Measurements from ENCODE around the gene GCSAM.

Gene GCSAM

GRCh38 chr3:112086076-112086854 lies 46.8 kb downstream of the GCSAM start, which contains the start of gene C3orf52:
TSS of gene C3orf52 (plus strand) at chr3:112086389. CDS start at chr3:112086408, 19 bp downstream.
- H3K27ac ChIP-seq: no peak within 1 kb of the TSS
- no peaks in the 10 kb centered on the region for H3K36me3 ChIP-seq
- TF ChIP-seq CTCF (IDR thresholded peaks at IDR 0.05): no peak
- H3K27me3 ChIP-seq: peaks cover 85% of the 10 kb centered on the region
- H3K4me1 ChIP-seq (ENCODE audit: control insufficient read depth in 1 of 2, insufficient read depth in 1 of 2, low read depth in 1 of 2, low read length in 1 of 2): peaks cover 25 to 30% of the 10 kb centered on the region in 2 experiments
- H3K4me3 ChIP-seq (ENCODE audit: low read depth in 1 of 2, low read length in 1 of 2): peak within 1 kb of the TSS; percentile 32 to 57
- no peaks in the 10 kb centered on the region for H3K9me3 ChIP-seq

GRCh38 chr3:112085735-112086075 lies 47.3 kb downstream of the GCSAM start:
- H3K27me3 ChIP-seq: peaks cover 80% of the 10 kb centered on the region
- peak overlapping the region; percentile 32 to 57 for H3K4me3 ChIP-seq (ENCODE audit: low read depth in 1 of 2, low read length in 1 of 2)
- no peaks in the 10 kb centered on the region for H3K9me3 ChIP-seq
- H3K4me1 ChIP-seq (ENCODE audit: control insufficient read depth in 1 of 2, insufficient read depth in 1 of 2, low read depth in 1 of 2, low read length in 1 of 2): peaks cover 22 to 25% of the 10 kb centered on the region in 2 experiments
- no peak overlapping the region for H3K27ac ChIP-seq
- no peak for TF ChIP-seq CTCF (IDR thresholded peaks at IDR 0.05)
- H3K36me3 ChIP-seq: no peaks in the 10 kb centered on the region

- Histone ChIP-seq H3K4me1 (ENCODE audit: control insufficient read depth in 1 of 2, insufficient read depth in 1 of 2, low read depth in 1 of 2, low read length in 1 of 2) (peaks cover 16 to 19% of the 10 kb centered on the region in 2 experiments), H3K9me3 (no peaks in the 10 kb centered on the region), H3K4me3 (ENCODE audit: low read depth in 1 of 2, low read length in 1 of 2) (no peak overlapping the region), H3K36me3 (no peaks in the 10 kb centered on the region), H3K27me3 (peaks cover 81% of the 10 kb centered on the region), H3K27ac (no peak overlapping the region)
- TF ChIP-seq CTCF (IDR thresholded peaks at IDR 0.05): no peak
Measured at GRCh38 chr3:112084980-112085705, 47.9 kb downstream of the GCSAM start.

GRCh38 chr3:112083239-112083638 lies 49.8 kb downstream of the GCSAM start:
- Histone ChIP-seq H3K27ac (no peak overlapping the region), H3K36me3 (no peaks in the 10 kb centered on the region), H3K9me3 (no peaks in the 10 kb centered on the region), H3K4me3 (ENCODE audit: low read depth in 1 of 2, low read length in 1 of 2) (no peak overlapping the region), H3K27me3 (peaks cover 76% of the 10 kb centered on the region), H3K4me1 (ENCODE audit: control insufficient read depth in 1 of 2, insufficient read depth in 1 of 2, low read depth in 1 of 2, low read length in 1 of 2) (peaks cover 15 to 19% of the 10 kb centered on the region in 2 experiments)
- no peak for TF ChIP-seq CTCF (IDR thresholded peaks at IDR 0.05)

GRCh38 chr3:112078125-112079083 lies 54.6 kb downstream of the GCSAM start:
- Histone ChIP-seq H3K4me3 (ENCODE audit: low read depth in 1 of 2, low read length in 1 of 2) (no peak overlapping the region), H3K27ac (no peak overlapping the region), H3K36me3 (no peaks in the 10 kb centered on the region), H3K9me3 (no peaks in the 10 kb centered on the region), H3K27me3 (peaks cover 69% of the 10 kb centered on the region), H3K4me1 (ENCODE audit: control insufficient read depth in 1 of 2, insufficient read depth in 1 of 2, low read depth in 1 of 2, low read length in 1 of 2) (no peaks in the 10 kb centered on the region)
- no peak for TF ChIP-seq CTCF (IDR thresholded peaks at IDR 0.05)
